Common myeloid progenitor, CD34-positive (primary cell): ENCODE data around the gene ABHD5.

Experiments
- CTCF ChIA-PET: fragments of 350-600 bp; sonication (Branson Sonifier 250); formaldehyde crosslinking; loops from one replicate; lab custom pipeline; 2021; ENCODE audit warnings: antibody characterized with exemption; lab: Charles Lee
- POLR2A ChIA-PET: fragments of 350-600 bp; sonication (Branson Sonifier 250); formaldehyde crosslinking; loops from one replicate; lab custom pipeline; 2021; ENCODE audit warnings: antibody characterized with exemption; lab: Charles Lee
- DNase-seq, 3 donors: peaks; one replicate each; pipeline versions ENCODE4 v3.0.0 to v3.0.0-alpha.2; 2013
- H3K27ac ChIP-seq, 2 experiments: 1 replicate in 1 of 2; 2 replicates in 1 of 2; pipeline ENCODE4 v1.7.0; 2013; ENCODE audit warnings: inconsistent platforms in 2 of 2, low read length in 2 of 2, mild to moderate bottlenecking in 2 of 2, low read depth in 1 of 2, moderate library complexity in 1 of 2; ENCODE audit not compliant: severe bottlenecking in 2 of 2, insufficient read depth in 1 of 2, poor library complexity in 1 of 2
- H3K27me3 ChIP-seq, 5 experiments: replicated peaks in 2 of 5; 1 replicate in 3 of 5; 2 replicates in 2 of 5; pipeline versions ENCODE4 v1.6.1 to v1.7.0; 2013; ENCODE audit warnings: low read length in 4 of 5, mild to moderate bottlenecking in 2 of 5, moderate library complexity in 2 of 5, inconsistent platforms in 1 of 5; ENCODE audit not compliant: insufficient read depth in 5 of 5, control insufficient read depth in 4 of 5
- H3K36me3 ChIP-seq, 4 experiments: 1 replicate in 2 of 4; 2 replicates in 2 of 4; pipeline versions ENCODE4 v1.6.1 to v1.7.0; 2013; ENCODE audit warnings: low read length in 3 of 4, control low read depth in 1 of 4, mild to moderate bottlenecking in 1 of 4; ENCODE audit not compliant: control insufficient read depth in 4 of 4, insufficient read depth in 4 of 4
- H3K4me1 ChIP-seq, 4 experiments: 1 replicate in 3 of 4; 2 replicates in 1 of 4; pipeline versions ENCODE4 v1.6.1 to v1.7.1; 2013; ENCODE audit warnings: low read length in 3 of 4, mild to moderate bottlenecking in 3 of 4, control low read depth in 1 of 4, inconsistent platforms in 1 of 4, moderate library complexity in 1 of 4; ENCODE audit not compliant: control insufficient read depth in 4 of 4, insufficient read depth in 4 of 4; ENCODE audit errors: control extremely low read depth in 1 of 4
- H3K4me3 ChIP-seq, 7 experiments: 1 replicate in 4 of 7; 2 replicates in 3 of 7; pipeline versions ENCODE4 v1.5.1 to v1.7.0; 2013; ENCODE audit warnings: mild to moderate bottlenecking in 7 of 7, low read length in 6 of 7, moderate library complexity in 6 of 7, inconsistent platforms in 2 of 7, low read depth in 2 of 7, control low read depth in 1 of 7; ENCODE audit not compliant: insufficient read depth in 4 of 7, control insufficient read depth in 1 of 7; ENCODE audit errors: extremely low read depth in 1 of 7
- H3K9me3 ChIP-seq, 5 experiments: 1 replicate in 4 of 5; 2 replicates in 1 of 5; pipeline versions ENCODE4 v1.6.1 to v1.7.1; 2013; ENCODE audit warnings: low read length in 4 of 5, mild to moderate bottlenecking in 2 of 5, inconsistent platforms in 1 of 5, low read depth in 1 of 5, moderate library complexity in 1 of 5; ENCODE audit not compliant: control insufficient read depth in 4 of 5, insufficient read depth in 2 of 5; ENCODE audit errors: control extremely low read depth in 1 of 5
- WGBS: methylation state at CpG from one replicate; pipeline ENCODE4 v1.1.5; 2013; ENCODE audit not compliant: insufficient coverage; 5-methylcytosine and 5-hydroxymethylcytosine counted together

ABHD5 gene

GRCh38 chr3:43696441-43696840 is 5.7 kb downstream of the ABHD5 start:
- Histone ChIP-seq H3K4me1 (peaks cover 0 to 20% (median 15%) of the 10 kb centered on the region in 4 experiments), H3K4me3 (no peak overlapping the region), H3K27ac (peak overlapping the region in 1 of 2 experiments; percentile 25), H3K27me3 (no peaks in the 10 kb centered on the region), H3K9me3 (no peaks in the 10 kb centered on the region), H3K36me3 (peaks cover 0 to 6% (median 0%) of the 10 kb centered on the region in 4 experiments)
- DNase-seq = no peak
- ChIA-PET POLR2A (no interaction called here), CTCF (interaction anchor here (1.2 to 1.4 kb wide), 2 partner anchors 11 to 152 kb away, joined by 3 read pairs; no protein-coding TSS in a partner anchor)
- WGBS = 100% methylated on average over 1 of the region's 1 CpG

- H3K36me3 ChIP-seq = peaks cover 0 to 6% (median 1%) of the 10 kb centered on the region in 4 experiments
- WGBS = no CpG with 5 or more reads among the region's 1 CpG
- H3K27me3 ChIP-seq = no peaks in the 10 kb centered on the region
- ChIA-PET CTCF (interaction anchor here (1.2 to 1.4 kb wide), 2 partner anchors 11 to 153 kb away, joined by 3 read pairs; no protein-coding TSS in a partner anchor), POLR2A (no interaction called here)
- H3K9me3 ChIP-seq = no peaks in the 10 kb centered on the region
- no peak for DNase-seq
- H3K4me1 ChIP-seq = peaks cover 0 to 16% (median 13%) of the 10 kb centered on the region in 4 experiments
- no peak overlapping the region for H3K27ac ChIP-seq
- no peak overlapping the region for H3K4me3 ChIP-seq
Measured at GRCh38 chr3:43696881-43697280, 6.1 kb downstream of the ABHD5 start.

GRCh38 chr3:43699864-43700263 is 9.1 kb downstream of the ABHD5 start:
- ChIA-PET CTCF (no interaction called here), POLR2A (no interaction called here)
- no peaks in the 10 kb centered on the region for H3K9me3 ChIP-seq

GRCh38 chr3:43704697-43705096 is 14.0 kb downstream of the ABHD5 start:
- no peak overlapping the region for H3K27ac ChIP-seq
- H3K36me3 ChIP-seq = peaks cover 3 to 11% (median 8%) of the 10 kb centered on the region in 4 experiments
- no peak for DNase-seq
- ChIA-PET POLR2A (no interaction called here), CTCF (interaction anchor here (0.9 kb wide), 1 partner anchor 11 kb away, joined by 3 read pairs; no protein-coding TSS in a partner anchor)
- H3K27me3 ChIP-seq = no peaks in the 10 kb centered on the region
- H3K9me3 ChIP-seq = no peaks in the 10 kb centered on the region
- no peak overlapping the region for H3K4me3 ChIP-seq
- H3K4me1 ChIP-seq = peaks cover 0 to 5% (median 2%) of the 10 kb centered on the region in 4 experiments

More at GRCh38 chr3:43699864-43700263, 9.1 kb downstream of the ABHD5 start:
- H3K4me3 ChIP-seq = no peak overlapping the region
- H3K36me3 ChIP-seq = peaks cover 3 to 11% (median 5%) of the 10 kb centered on the region in 4 experiments
- peak in 2 of 3 donors; percentile 52 to 53 for DNase-seq
- no peak overlapping the region for H3K27ac ChIP-seq
- H3K4me1 ChIP-seq = peaks cover 0 to 10% (median 8%) of the 10 kb centered on the region in 4 experiments
- no peaks in the 10 kb centered on the region for H3K27me3 ChIP-seq
- WGBS = 100% methylated on average over 1 of the region's 1 CpG

- ChIA-PET CTCF (no interaction called here), POLR2A (no interaction called here)
- DNase-seq = no peak
- Histone ChIP-seq H3K4me3 (no peak overlapping the region), H3K36me3 (peaks cover 3 to 11% (median 5%) of the 10 kb centered on the region in 4 experiments), H3K27me3 (no peaks in the 10 kb centered on the region), H3K4me1 (peaks cover 0 to 5% (median 2%) of the 10 kb centered on the region in 4 experiments), H3K27ac (no peak overlapping the region), H3K9me3 (no peaks in the 10 kb centered on the region)
- WGBS = 100% methylated on average over 1 of the region's 7 CpGs
Measured at GRCh38 chr3:43706342-43706741, 15.6 kb downstream of the ABHD5 start.

GRCh38 chr3:43707266-43707665 is 16.5 kb downstream of the ABHD5 start:
- Histone ChIP-seq H3K4me1 (peaks cover 0 to 5% (median 2%) of the 10 kb centered on the region in 4 experiments), H3K36me3 (peaks cover 1 to 17% (median 9%) of the 10 kb centered on the region in 4 experiments), H3K27ac (no peak overlapping the region), H3K4me3 (no peak overlapping the region), H3K9me3 (no peaks in the 10 kb centered on the region), H3K27me3 (no peaks in the 10 kb centered on the region)
- no peak for DNase-seq
- ChIA-PET POLR2A (no interaction called here), CTCF (interaction anchor here (1.6 kb wide), 1 partner anchor 10 kb away, joined by 3 read pairs; no protein-coding TSS in a partner anchor)
- 86% methylated on average over 1 of the region's 2 CpGs for WGBS

GRCh38 chr3:43707998-43708397 is 17.3 kb downstream of the ABHD5 start:
- DNase-seq = no peak
- H3K36me3 ChIP-seq = peaks cover 2 to 17% (median 12%) of the 10 kb centered on the region in 4 experiments

More at GRCh38 chr3:43707998-43708397, 17.3 kb downstream of the ABHD5 start:
- ChIA-PET POLR2A (interaction anchor here (0.7 kb wide), 1 partner anchor 9 kb away, joined by 4 read pairs; no protein-coding TSS in a partner anchor), CTCF (interaction anchor here (1.6 kb wide), 1 partner anchor 11 kb away, joined by 3 read pairs; no protein-coding TSS in a partner anchor)
- Histone ChIP-seq H3K27ac (no peak overlapping the region), H3K9me3 (no peaks in the 10 kb centered on the region), H3K4me1 (peaks cover 0 to 5% (median 2%) of the 10 kb centered on the region in 4 experiments), H3K27me3 (no peaks in the 10 kb centered on the region), H3K4me3 (no peak overlapping the region)
